H9 (cell line): ENCODE results near the gene MICU2. TPM values are rescaled to one million over a fixed set of nuclear protein-coding genes. Genes with fewer than 3 reads are reported as not detected.

Experiments
- DNase-seq: peaks from one replicate; pipeline ENCODE4 v3.0.0-alpha.2; 2017
- H2AFZ ChIP-seq: one replicate; pipeline ENCODE4 v1.6.1; 2013; ENCODE audit warnings: mild to moderate bottlenecking, low read length, control low read depth, moderate library complexity
- H2AK5ac ChIP-seq: 2 replicates; pipeline ENCODE4 v1.6.1; 2013; ENCODE audit warnings: low read length, control low read depth, mixed read lengths; ENCODE audit not compliant: insufficient read length
- H2BK120ac ChIP-seq: one replicate; pipeline ENCODE4 v1.6.1; 2013; ENCODE audit warnings: low read depth, mild to moderate bottlenecking, low read length, control low read depth, inconsistent platforms; ENCODE audit not compliant: poor library complexity, severe bottlenecking
- H2BK12ac ChIP-seq: 2 replicates; pipeline ENCODE4 v1.6.1; 2013; ENCODE audit warnings: low read length, control low read depth, mixed read lengths, low read depth; ENCODE audit not compliant: insufficient read length
- H2BK15ac ChIP-seq: 2 replicates; pipeline ENCODE4 v1.6.1; 2013; ENCODE audit warnings: low read depth, low read length, control low read depth
- H2BK20ac ChIP-seq: one replicate; pipeline ENCODE4 v1.6.1; 2013; ENCODE audit warnings: low read depth, mild to moderate bottlenecking, low read length, control low read depth, inconsistent platforms; ENCODE audit not compliant: poor library complexity, severe bottlenecking
- H2BK5ac ChIP-seq: 2 replicates; pipeline ENCODE4 v1.6.1; 2013; ENCODE audit warnings: low read length, control low read depth, mixed read lengths; ENCODE audit not compliant: insufficient read length
- H3K14ac ChIP-seq: 2 replicates; pipeline ENCODE4 v1.6.1; 2013; ENCODE audit warnings: low read length, control low read depth; ENCODE audit not compliant: insufficient read depth
- H3K18ac ChIP-seq: 2 replicates; pipeline ENCODE4 v1.6.1; 2013; ENCODE audit warnings: low read depth, mild to moderate bottlenecking, mixed read lengths, low read length, control low read depth; ENCODE audit not compliant: insufficient read length
- H3K23ac ChIP-seq: 2 replicates; pipeline ENCODE4 v1.6.1; 2013; ENCODE audit warnings: low read length, control low read depth, mixed read lengths, low read depth; ENCODE audit not compliant: insufficient read length
- H3K23me2 ChIP-seq: 2 replicates; pipeline ENCODE4 v1.6.1; 2013; ENCODE audit warnings: low read depth, mild to moderate bottlenecking, mixed read lengths, low read length, control low read depth; ENCODE audit not compliant: insufficient read length, poor library complexity, severe bottlenecking
- H3K27ac ChIP-seq: 2 replicates; pipeline ENCODE4 v1.5.1; 2013; ENCODE audit warnings: low read length, control low read depth, mixed read lengths, low read depth; ENCODE audit not compliant: insufficient read length
- H3K27me3 ChIP-seq: 2 replicates; pipeline ENCODE4 v1.6.1; 2013; ENCODE audit warnings: low read length, control low read depth, inconsistent platforms; ENCODE audit not compliant: insufficient read depth
- H3K4ac ChIP-seq: 2 replicates; pipeline ENCODE4 v1.6.1; 2013; ENCODE audit warnings: low read depth, mild to moderate bottlenecking, control low read depth, inconsistent platforms, low read length, moderate library complexity
- H3K4me1 ChIP-seq: 2 replicates; pipeline ENCODE4 v1.6.1; 2013; ENCODE audit warnings: low read length, control low read depth, inconsistent platforms; ENCODE audit not compliant: insufficient read depth
- H3K4me2 ChIP-seq: 2 replicates; pipeline ENCODE4 v1.6.1; 2013; ENCODE audit warnings: low read length, control low read depth, mixed read lengths; ENCODE audit not compliant: insufficient read length, insufficient read depth
- H3K56ac ChIP-seq: 2 replicates; pipeline ENCODE4 v1.6.1; 2013; ENCODE audit warnings: low read depth, mild to moderate bottlenecking, mixed read lengths, low read length, control low read depth; ENCODE audit not compliant: insufficient read length
- H3K79me1 ChIP-seq: 2 replicates; pipeline ENCODE4 v1.6.1; 2013; ENCODE audit warnings: low read depth, mild to moderate bottlenecking, moderate library complexity, low read length, control low read depth, inconsistent platforms; ENCODE audit not compliant: insufficient read depth, poor library complexity, severe bottlenecking
- H3K79me2 ChIP-seq: 2 replicates; pipeline ENCODE4 v1.6.1; 2013; ENCODE audit warnings: low read length, control low read depth, inconsistent platforms; ENCODE audit not compliant: insufficient read depth
- H3K9ac ChIP-seq: 2 replicates; pipeline ENCODE4 v1.6.1; 2013; ENCODE audit warnings: low read length, control low read depth, mixed read lengths; ENCODE audit not compliant: insufficient read length; ENCODE audit errors: extremely low read depth
- H3K9me3 ChIP-seq: one replicate; pipeline ENCODE4 v1.6.1; 2013; ENCODE audit warnings: low read depth, low read length, inconsistent platforms; ENCODE audit not compliant: control insufficient read depth
- H3T11ph ChIP-seq: one replicate; pipeline ENCODE4 v1.6.1; 2013; ENCODE audit warnings: mild to moderate bottlenecking, low read length, control low read depth, inconsistent platforms
- H4K20me1 ChIP-seq: one replicate; pipeline ENCODE4 v1.6.1; 2013; ENCODE audit not compliant: control insufficient read depth, insufficient read length, insufficient read depth
- H4K5ac ChIP-seq: 2 replicates; pipeline ENCODE4 v1.6.1; 2013; ENCODE audit warnings: low read depth, mild to moderate bottlenecking, mixed read lengths, low read length, control low read depth; ENCODE audit not compliant: insufficient read length
- H4K8ac ChIP-seq: replicated peaks from 2 replicates; pipeline ENCODE4 v1.6.1; 2013; ENCODE audit warnings: low read length, control low read depth, mixed read lengths, low read depth; ENCODE audit not compliant: insufficient read length
- H4K91ac ChIP-seq: 2 replicates; pipeline ENCODE4 v1.6.1; 2013; ENCODE audit warnings: low read depth, mild to moderate bottlenecking, moderate library complexity, mixed read lengths, low read length, control low read depth; ENCODE audit not compliant: insufficient read length
- H3K27ac Mint-ChIP-seq, 3 experiments: 2 replicates in 2 of 3; 3 replicates in 1 of 3; pipeline ENCODE4 v1.8.0; 2020 to 2021; ENCODE audit warnings: mixed read lengths in 3 of 3, mild to moderate bottlenecking in 1 of 3, moderate library complexity in 1 of 3
- H3K27me3 Mint-ChIP-seq: 2 replicates; pipeline ENCODE4 v1.8.0; 2021; ENCODE audit warnings: low read depth, mild to moderate bottlenecking, moderate library complexity, mixed read lengths
- H3K36me3 Mint-ChIP-seq, 3 experiments: 2 replicates in 2 of 3; 3 replicates in 1 of 3; pipeline ENCODE4 v1.8.0; 2020 to 2021; ENCODE audit warnings: low read depth in 3 of 3, mixed read lengths in 3 of 3; ENCODE audit not compliant: insufficient read depth in 1 of 3
- H3K4me1 Mint-ChIP-seq, 2 experiments: 2 replicates each; pipeline ENCODE4 v1.8.0; 2020; ENCODE audit warnings: mixed read lengths in 2 of 2
- H3K4me3 Mint-ChIP-seq, 2 experiments: 2 replicates in 1 of 2; 3 replicates in 1 of 2; pipeline ENCODE4 v1.8.0; 2020 to 2021; ENCODE audit warnings: mild to moderate bottlenecking in 2 of 2, mixed read lengths in 2 of 2, moderate library complexity in 1 of 2
- H3K9me3 Mint-ChIP-seq, 2 experiments: 2 replicates in 1 of 2; 3 replicates in 1 of 2; pipeline ENCODE4 v1.8.0; 2020; ENCODE audit warnings: mild to moderate bottlenecking in 2 of 2, mixed read lengths in 2 of 2, moderate library complexity in 1 of 2
- CTCF ChIP-seq: fragments of 200-600 bp; sonication (generic); conservative IDR thresholded peaks from 3 replicates; pipeline ENCODE4 v1.8.0; 2021; ENCODE audit warnings: antibody characterized with exemption, mild to moderate bottlenecking
- WGBS: extraction: QIAGEN DNeasy Blood & Tissue Kit; methylation state at CpG from one replicate; pipeline ENCODE4 v1.1.7; 2013; ENCODE audit warnings: missing lambda C conversion rate, low lambda C conversion rate, mixed read lengths; ENCODE audit not compliant: insufficient read length; ENCODE audit errors: extremely low coverage; 5-methylcytosine and 5-hydroxymethylcytosine counted together
- total RNA-seq: library from RNA; stranded (reverse); gene quantifications from 2 replicates; pipeline ENCODE4 v1.2.1, GENCODE V29; 2021

Gene MICU2
- total RNA-seq, 1 experiment from 2014 or later = 38.4 TPM

- Histone ChIP-seq H2AFZ (no peak overlapping the region), H3K9me3 (no peaks in the 10 kb centered on the region), H3K9ac (no peak overlapping the region), H3K23ac (no peak overlapping the region), H3T11ph (no peak overlapping the region), H4K5ac (no peak overlapping the region), H4K91ac (no peak overlapping the region), H3K14ac (no peak overlapping the region), H2BK120ac (no peak overlapping the region), H3K79me1 (no peaks in the 10 kb centered on the region), H3K27me3 (no peaks in the 10 kb centered on the region), H3K18ac (no peak overlapping the region), H2BK20ac (no peak overlapping the region), H3K56ac (no peak overlapping the region), H3K4me1 (no peaks in the 10 kb centered on the region; the same call in 1 of the 2 replicates), H2AK5ac (no peak overlapping the region), H2BK5ac (no peak overlapping the region), H3K79me2 (no peaks in the 10 kb centered on the region; the same call in 1 of the 2 replicates), H4K20me1 (no peaks in the 10 kb centered on the region), H2BK15ac (no peak overlapping the region), H4K8ac (no peak overlapping the region), H3K23me2 (no peaks in the 10 kb centered on the region), H3K4me2 (no peak overlapping the region), H3K4ac (no peak overlapping the region), H2BK12ac (no peak overlapping the region), H3K27ac (no peak overlapping the region)
- Mint-ChIP-seq H3K9me3 (no peaks in the 10 kb centered on the region), H3K36me3 (no peaks in the 10 kb centered on the region), H3K4me1 (no peaks in the 10 kb centered on the region; a peak in 1 of 4 replicates), H3K27ac (no peak overlapping the region), H3K4me3 (no peak overlapping the region), H3K27me3 (no peaks in the 10 kb centered on the region; the same call in none of the 2 replicates)
- no peak for DNase-seq
- WGBS = no CpG with 5 or more reads among the region's 6 CpGs
- TF ChIP-seq CTCF = peak; percentile 88
These were observed 34.6 kb upstream of the MICU2 start for GRCh38 chr13:21638319-21639282.
